Right renal pelvis (tissue), 4 donors: Measurements from ENCODE around the gene CCDC38. TPM values are rescaled to one million over a fixed set of nuclear protein-coding genes. Genes with fewer than 3 reads are reported as not detected.

Experiments used
- DNase-seq, 4 donors: peaks; one replicate each; pipeline ENCODE4 v3.0.0-alpha.2; 2013; ENCODE audit warnings: low read depth in 4 of 4, low spot score in 3 of 4, missing footprints in 1 of 4
- polyA plus RNA-seq, 4 donors: library from polyadenylated mRNA; unstranded; fragments of 120-200 nt; gene quantifications; one replicate each; pipeline ENCODE4 v1.2.1, GENCODE V29; 2013; ENCODE audit not compliant: insufficient read length in 4 of 4

Gene CCDC38
- polyA plus RNA-seq, 4 donors, result 0.40 to 0.49 (median 0.48) TPM

- DNase-seq, result no peak
Observed at GRCh38 chr12:95963096-95963495, 20.7 kb upstream of the CCDC38 start.

DNA sequence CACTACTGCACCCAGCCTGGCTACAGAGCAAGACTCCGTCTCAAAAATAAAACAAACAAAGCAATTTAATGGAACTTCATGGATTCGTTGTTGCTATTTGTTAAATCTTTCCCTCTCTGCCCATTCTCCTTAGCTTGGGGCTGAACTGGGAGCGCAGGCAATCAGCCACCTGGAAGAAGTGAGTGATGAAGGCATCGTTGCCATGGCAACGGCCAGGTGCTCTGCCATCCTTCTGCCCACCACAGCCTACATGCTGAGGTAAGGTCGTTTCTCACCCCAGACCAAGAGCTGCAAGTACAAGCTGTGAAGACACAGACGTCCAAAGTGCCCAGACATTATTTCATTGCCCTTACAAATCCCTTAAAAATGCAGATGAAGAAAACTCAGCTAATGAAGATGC lies 19.8 kb upstream of the CCDC38 start:
- DNase-seq, result no peak

DNA sequence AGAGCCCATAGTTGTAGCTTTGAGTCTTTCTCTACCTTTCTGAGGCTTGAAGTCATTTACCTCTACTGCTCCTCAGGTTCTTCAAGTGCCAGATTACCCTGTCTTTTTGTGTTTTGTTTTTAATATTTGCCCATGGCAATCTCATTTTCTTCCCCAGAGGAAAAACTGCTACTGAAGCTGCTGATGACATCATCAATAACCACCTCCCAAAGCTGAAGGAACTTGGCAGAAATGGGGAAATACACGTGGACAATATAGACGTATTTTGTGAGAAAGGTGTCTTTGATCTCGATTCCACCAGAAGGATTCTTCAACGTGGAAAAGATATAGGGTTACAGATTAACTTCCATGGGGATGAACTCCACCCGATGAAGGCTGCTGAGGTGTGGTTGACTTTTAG lies 17.8 kb upstream of the CCDC38 start:
- no peak for DNase-seq

GRCh38 chr12:95959107-95959506 lies 16.7 kb upstream of the CCDC38 start:
- DNase-seq, result no peak

DNA sequence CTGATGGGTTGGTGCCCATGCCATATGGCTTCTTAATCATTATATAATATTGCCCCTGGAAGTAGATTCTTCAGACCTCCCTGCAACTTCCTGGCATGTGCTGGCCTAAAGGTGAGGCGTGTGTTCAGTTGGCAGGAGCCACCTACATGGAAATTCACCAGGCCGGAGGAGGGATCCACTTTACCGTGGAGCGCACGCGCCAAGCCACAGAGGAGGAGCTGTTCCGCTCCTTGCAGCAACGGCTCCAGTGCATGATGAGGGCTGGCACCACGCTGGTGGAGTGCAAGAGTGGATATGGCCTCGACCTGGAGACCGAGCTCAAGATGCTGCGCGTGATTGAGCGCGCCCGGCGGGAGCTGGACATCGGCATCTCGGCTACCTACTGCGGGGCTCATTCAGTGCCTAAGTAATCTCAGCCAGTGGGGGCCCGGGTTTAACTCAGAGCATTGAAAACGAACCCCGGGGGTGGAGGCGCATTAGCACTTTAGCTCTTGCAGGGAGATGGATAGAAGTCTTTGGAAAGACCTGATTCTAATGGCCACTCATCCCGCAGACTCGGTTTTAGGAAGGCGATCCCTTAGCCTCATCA lies 14.2 kb upstream of the CCDC38 start:
- DNase-seq, result no peak

DNA sequence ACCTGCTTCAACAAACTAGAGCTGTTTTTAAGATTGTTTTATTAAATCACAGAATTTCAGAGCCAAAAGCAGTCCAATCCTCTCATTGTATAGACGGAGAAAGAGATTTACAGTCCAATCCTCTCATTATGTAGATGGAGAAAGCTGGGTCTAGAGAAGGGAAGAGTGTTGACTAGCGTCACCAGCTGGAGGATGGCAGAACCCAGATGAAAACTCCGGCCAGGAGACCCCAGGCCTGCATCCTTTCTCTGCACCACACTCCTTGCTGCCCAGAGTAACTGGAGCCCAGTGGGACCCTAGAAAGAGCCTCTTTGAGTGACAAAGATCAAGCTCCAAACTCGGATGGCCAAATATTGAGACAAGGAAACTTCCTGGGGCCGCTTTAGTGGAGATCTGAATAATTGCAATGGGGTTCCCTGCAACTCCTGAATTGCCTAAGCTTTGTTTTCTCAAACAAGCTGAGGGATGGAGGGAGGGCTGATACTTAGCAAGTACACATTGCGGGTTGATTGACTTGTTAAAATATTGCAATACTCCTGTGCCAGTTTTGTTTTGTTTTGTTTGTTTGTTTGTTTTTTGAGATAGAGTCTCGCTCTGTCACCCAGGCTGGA lies 13.2 kb upstream of the CCDC38 start:
- no peak for DNase-seq

DNA sequence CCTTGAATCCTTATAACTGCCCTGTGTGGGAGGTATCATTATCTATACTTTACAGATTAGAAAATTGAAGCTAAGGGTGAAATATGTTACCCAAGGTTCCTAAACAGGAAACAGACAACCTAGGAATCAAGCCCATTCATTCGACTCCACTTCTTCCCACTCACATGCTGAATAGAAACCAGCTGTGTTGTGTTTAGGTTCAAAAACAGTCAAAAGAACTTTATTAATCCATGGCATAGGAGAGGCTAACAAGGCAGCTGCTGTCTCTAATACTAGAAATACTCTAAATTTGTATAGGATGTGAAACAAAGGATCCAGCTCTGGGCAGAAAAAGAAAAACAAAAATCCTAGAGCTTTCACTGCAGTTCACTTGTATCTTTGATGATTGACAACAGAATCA lies 10.6 kb upstream of the CCDC38 start:
- no peak for DNase-seq

DNA sequence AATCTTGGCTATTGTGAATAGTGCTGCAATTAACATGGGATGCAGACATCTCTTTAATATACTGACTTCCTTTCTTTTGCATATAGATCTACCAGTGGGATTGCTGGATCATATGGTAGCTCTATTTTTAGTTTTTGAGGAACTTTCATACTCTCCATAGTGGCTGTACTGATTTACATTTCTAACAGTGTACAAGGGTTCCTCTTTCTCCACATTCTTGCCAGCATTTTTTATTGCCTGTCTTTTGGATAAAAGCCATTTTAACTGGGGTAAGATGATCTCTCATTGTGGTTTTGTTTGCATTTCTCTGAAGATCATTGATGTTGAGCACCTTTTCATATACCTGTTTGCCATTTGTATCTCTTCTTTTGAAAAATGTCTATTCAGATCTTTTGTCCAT lies 9.1 kb upstream of the CCDC38 start:
- no peak for DNase-seq

- DNase-seq, result no peak
Observed at GRCh38 chr12:95949477-95950206, 7.2 kb upstream of the CCDC38 start.

DNA sequence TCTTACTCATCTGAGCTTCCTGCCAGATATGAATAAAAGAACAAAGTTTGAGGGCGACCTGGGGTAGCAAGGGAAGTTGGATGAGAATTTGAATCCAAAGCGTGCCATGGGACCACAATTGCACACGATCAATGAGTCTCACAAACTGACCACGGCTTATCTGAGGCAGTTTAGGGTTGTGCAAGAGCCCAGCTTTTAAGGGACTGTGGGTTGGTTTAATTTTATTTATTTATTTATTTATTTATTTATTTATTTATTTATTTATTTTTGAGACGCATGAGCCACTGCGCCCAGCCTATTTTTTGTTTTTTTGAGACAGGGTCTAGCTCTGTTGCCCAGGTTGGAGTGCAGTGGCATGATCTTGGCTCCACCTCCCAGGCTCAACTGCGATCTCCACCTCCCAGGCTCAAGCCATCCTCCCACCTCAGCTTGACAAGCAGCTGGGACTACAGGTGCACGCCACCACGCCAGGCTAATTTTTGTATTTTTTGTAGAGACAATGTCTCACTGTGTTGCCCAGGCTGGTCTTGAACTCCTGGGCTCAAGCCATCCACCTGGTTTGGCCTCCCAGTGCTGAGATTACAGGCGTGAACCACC lies 1.8 kb upstream of the CCDC38 start:
- no peak for DNase-seq

GRCh38 chr12:95943330-95943842 lies 972 bp upstream of the CCDC38 start, which contains the start of gene AMDHD1:
Gene AMDHD1 (plus strand): TSS chr12:95943331. CDS start chr12:95943399, 68 bp downstream.
- DNase-seq, result peak in 1 of 4 donors; percentile 52

DNA sequence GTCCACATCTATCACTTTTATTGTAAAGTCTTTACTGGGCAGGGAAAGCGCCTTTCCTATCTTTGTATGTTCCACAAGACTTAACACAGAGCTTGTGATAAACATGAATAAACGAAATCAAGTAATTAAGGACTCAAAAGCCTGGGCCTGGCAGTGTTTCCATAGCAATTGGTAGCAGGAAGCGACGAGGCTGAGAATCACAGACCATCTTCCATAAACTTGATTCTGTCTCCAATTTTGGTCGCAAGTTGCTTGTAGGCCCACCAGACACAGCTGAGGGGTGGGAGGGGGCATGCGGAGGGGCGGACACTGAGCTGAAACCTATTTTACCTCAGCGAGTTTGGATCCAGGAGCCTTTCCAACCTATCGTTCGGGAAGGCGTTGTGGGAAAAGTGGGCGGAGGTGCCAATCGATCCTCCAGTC lies 302 bp downstream of the CCDC38 start:
- DNase-seq, result peak in 1 of 4 donors; percentile 7

GRCh38 chr12:95940514-95940913 lies 1.9 kb downstream of the CCDC38 start:
- no peak for DNase-seq

DNA sequence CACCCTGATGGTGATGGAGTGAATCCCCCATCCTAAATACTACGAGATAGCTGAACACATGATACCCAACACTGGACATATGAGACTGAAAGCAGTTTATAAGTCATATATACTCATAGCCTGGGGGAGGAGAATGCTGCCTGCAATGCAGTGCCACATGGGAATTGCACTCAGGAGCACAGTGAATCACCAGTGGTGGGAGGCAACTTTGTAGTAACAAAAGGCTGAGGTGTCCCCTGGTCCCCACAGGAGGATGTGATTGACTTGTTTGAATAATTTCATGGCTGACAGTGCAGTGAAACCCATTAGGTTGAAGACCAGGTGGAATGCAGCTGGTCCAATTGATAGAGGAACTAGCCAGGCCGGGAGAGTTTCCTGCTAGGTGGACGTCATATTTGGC lies 20.2 kb downstream of the CCDC38 start:
- no peak for DNase-seq

DNA sequence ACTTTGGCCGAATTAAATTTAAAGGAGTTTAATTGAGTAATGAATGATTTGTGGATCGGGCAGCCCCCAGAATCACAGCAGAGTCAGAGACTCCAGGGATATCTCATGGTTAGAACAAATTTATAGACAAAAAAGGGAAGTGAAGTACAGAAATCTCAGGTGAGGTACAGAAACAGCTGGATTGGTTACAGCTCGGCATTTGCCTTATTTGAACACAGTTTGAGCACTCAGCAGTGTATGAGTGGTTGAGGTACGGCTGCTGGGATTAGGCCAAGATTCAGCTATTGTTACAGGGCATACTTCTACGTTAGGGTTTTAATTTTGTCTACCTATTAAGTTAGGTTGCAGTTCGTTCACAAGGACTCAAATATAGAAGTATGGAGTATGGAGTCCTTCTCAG lies 23.3 kb downstream of the CCDC38 start:
- no peak for DNase-seq

GRCh38 chr12:95918194-95918993 lies 24.0 kb downstream of the CCDC38 start:
- DNase-seq, result no peak

DNA sequence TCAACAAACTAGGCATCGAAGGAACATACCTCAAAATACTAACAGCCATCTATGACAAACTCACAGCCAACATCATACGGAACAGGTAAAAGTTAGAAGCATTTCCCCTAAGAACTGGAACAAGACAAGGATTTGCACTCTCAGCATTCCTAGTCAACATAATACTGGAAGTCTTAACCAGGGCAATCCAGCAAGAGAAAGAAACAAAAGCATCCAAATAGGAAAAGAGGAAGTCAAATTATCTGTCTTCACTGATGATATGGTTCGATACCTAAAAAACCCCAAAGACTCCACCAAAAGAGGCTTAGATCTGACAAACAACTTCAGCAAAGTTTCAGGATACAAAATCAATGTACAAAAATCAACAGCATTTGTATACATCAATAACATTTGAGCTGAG lies 32.5 kb downstream of the CCDC38 start:
- no peak for DNase-seq

- DNase-seq, result no peak
Observed at GRCh38 chr12:95908573-95908972, 33.8 kb downstream of the CCDC38 start.

DNA sequence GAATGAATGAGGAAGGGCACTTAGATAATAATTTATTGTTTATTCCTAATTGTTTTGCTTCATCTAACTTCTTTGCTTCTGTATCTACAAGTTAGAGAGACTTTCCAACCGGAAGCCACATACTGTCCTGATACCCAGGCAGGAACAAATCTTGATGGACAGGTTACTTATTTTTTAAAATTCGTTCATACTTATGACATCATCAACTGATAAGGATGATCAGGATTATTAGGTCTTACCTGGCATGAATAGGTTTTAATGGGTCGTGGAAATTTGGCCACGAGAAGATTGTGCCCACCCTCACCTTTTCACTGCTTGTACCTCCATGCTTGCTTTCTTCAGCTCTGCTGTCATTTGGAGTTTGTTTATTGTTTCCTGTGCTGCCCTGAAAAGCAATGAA lies 44.3 kb downstream of the CCDC38 start:
- no peak for DNase-seq

- DNase-seq, result no peak
Observed at GRCh38 chr12:95896846-95897245, 45.6 kb downstream of the CCDC38 start.

DNA sequence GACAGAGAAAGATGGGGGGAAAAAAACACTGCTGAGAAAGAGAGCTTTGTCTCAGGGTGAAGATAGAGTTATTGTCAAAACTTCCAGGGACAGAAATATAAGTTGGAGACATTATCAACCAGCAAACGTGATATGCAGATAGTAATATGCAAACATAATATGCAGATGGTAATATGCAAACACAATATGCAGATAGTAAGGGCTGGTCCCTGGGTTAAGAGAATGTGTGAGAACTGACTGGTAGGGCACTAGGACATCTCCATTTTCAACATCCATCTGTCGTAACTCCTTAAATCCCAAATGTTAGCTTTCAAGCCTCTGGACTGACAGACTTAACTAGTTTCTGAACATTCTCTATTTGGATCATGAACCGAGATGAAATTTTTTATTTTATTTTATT lies 51.5 kb downstream of the CCDC38 start:
- no peak for DNase-seq
